HG03558 (cell line): ENCODE data around the gene CLIC5.

Source experiments
- ATAC-seq: cut with Tn5 transposase; IDR thresholded peaks from one replicate; pipeline ENCODE4 v1.9.1; 2021; ENCODE audit warnings: moderate number of reproducible peaks; ENCODE audit not compliant: unreplicated experiment; ENCODE audit errors: extremely low read depth

CLIC5 gene

DNA sequence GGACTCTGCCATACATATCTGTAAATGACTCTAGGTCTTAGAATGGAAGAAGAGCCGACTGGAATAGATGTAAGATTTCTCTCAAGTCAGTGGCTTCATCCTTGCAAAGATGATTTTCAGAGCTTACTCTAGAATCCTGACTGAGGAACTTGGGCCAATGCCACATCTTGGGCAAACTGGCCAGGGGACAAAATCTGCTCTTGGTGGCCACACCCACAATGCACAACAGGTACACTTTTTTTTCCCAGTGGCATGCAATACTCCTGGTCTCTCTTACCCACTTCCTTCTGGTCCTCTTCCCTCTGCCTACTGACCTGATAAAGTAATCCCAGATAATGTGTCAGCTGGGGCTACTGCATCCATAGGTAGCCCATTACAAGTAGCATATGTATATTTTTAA, 13.4 kb downstream of the CLIC5 start:
- no peak for ATAC-seq

DNA sequence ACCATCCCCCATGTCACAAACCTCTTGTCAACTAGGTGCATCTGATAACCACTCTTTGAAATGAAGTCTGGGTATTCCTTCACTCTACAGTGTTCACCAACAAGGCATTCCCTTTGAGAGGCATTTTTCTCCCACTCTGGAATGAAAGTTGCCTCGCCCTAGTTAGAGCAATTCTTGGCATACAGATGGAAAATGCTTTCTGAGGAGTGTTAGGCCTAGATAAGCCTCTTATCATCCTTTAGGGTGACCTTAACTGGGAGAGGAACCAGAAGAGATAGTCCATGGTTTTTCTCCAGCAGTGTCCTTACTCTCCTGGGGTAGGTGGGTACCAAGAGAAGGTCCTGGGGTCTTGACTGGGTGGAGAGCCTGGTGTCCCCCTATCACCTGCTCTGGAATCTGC, 14.8 kb downstream of the CLIC5 start:
- ATAC-seq = no peak

DNA sequence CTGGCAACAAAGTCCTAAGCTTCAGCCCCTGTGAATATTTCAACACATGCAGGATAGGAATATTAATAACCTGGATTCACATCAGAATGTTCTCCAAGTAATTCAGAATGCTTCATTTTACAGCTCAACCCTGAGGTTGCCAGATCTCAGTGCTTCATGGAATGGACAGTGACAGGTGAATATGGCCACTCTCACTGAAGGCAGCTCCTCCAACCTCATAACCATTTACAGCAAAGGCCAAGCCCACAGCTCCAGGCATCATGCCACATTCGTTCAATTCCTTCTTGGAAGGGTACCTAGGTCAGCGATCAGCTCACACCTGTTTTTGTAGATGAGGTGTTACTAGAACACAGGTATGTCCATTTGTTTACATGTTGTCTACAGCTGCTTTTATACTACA, 17.1 kb downstream of the CLIC5 start:
- no peak for ATAC-seq

DNA sequence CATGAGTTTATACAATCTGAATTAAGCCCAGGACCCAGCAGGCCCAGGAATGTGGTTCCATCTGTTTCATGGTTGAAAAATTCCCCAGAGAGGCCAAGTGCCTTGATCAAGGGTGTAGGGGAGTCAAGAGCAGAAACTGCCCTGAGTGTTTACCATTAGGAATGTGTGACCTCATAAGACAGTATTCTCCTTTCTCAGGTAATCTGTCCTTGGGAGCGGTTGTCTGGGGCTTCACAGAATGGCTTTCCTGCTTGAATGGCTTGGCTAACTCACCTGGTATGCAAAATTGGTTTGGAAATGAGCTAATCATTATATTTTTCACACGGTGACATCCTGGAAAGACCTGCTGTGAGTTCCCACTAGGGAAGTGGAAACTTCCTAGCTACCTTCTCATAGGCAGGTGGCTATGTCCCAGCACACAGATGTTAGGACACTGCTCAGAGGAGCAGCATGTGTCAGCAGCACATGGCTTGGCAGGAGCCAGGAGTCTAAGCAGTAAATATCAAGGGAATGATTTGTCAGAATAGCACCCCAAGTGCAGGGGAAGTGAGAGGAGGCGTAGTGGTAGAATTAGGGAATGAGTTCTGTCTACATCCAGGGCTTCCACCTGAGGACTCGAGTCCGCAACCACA, 17.7 kb downstream of the CLIC5 start:
- ATAC-seq = no peak

DNA sequence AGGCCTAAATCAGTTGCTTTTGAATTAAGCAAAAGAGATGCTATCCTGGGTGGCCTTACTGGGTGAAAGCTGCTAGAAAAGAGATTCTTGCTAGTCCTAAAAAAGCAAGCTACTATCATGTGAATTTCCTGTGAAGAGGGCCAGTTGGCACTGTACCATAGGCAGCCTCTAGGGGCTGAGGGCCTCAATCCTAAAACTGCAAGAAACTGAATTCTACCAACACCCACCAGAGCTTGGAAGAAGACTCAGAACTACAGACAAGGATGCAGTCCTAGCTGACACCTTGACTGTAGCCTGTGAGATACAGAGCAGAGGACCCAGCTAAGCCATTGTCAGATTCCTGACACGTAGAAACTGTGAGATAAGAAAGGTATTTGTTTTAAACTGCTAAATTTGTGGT, 24.5 kb downstream of the CLIC5 start:
- no peak for ATAC-seq

DNA sequence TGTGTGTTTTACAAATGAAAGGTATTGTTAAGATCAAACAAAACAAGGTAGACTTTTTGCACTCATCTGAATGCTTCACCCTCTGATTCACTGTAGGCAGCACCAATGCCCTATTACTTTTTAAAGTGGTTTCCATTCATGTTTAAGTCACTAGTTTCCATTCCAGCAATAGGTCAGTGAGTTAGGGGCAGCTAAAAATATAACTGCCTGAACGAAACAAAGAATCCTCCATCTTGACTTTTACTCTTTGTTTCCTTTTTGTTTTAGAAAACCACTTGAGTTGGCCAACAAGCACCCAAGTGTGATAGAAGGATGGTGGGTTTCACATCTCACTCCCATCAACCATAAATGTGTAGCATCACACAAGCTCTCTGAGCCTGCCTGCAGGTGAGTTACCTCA, 25.5 kb downstream of the CLIC5 start:
- peak; percentile 65 for ATAC-seq

DNA sequence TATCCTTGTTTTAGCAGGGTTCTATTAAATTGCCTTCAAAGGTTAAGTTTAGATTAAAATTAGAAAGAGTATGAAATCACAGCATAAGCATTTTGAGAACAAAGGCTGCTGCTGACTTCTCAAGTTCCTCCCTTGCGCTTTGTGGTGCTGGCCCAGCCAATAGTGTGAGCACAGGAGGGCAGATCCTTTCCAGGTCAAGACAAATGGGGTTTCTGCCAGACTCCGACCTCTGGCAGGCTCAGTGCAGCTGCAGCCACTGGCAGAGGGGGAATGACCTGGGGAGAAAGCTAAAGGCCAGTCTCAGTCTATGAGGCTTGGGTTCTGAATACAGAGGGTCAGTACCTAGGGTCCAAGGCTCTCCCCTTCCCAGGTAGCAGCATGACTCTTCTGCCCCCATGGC, 27.0 kb downstream of the CLIC5 start:
- no peak for ATAC-seq

DNA sequence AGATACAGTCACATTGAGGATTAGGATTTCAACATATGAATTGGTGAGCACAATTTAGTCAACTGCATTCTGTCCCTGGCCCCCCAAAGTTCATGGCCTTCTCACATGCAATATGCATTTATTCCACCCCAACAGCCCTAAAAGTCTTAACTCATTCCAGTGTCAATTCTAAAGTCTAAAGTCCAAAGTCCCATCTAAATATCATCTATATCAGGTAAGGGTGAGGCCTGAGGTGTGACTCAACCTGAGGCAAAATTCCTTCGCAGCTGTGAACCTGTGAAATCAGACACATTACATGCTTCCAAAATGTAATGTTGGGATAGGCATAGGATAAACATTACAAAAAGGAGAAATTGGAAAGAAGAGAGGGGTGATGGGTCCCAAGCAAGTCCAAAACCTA, 27.8 kb downstream of the CLIC5 start:
- no peak for ATAC-seq

DNA sequence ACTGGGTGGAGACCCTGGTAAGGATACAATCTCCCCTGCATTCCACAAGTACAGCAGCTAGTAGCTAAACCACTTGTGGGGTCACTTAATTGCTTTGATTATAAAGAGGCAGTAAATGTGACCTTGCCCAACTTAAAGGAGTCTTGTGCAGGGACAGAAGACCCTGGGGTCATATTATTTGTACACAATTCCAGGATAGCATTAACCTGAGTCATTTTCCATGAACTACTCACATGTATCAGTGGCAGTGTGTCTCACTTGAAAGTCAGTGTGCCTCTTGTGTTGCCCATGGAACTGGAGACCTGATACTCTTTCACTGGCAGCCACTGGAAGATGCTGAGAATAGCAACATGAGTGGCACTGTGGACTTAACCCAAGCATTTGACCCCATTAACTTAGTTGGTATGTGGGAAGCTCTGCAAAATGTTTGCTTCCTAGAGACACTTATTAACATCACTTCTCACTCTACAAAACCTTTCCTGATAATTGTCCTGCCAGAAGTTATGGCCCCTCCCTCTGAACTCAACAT, 28.9 kb downstream of the CLIC5 start:
- ATAC-seq = no peak

DNA sequence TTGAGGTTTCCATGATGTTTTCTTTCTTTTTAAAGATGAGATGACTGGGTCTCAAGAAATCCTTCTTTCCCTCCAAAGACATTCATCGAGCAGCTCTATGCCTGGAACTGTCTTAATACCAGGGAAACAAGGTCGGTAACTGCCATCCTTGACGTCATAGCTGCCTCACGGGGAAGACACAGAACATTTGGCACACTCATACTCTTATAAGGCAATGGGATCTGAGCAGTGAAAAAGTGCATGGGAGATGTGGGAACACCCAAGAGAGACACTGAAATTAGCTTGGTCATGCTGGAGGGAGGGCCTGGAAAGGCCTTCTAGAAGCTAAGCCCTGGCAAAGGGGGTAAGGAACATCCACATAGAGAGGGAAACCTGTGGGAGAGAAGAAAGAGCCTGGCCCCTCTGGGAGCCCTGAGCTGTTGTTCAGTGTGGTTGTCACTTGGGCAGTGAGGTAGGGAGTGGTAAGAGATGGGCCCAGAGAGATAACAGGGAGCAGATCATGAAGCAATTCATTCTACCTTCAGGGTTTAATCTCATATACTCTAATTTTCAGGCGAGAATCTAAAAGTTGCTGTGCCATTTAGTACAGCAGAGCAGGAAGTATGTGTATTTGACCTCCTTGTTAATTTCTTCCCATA, 30.8 kb downstream of the CLIC5 start:
- no peak for ATAC-seq

DNA sequence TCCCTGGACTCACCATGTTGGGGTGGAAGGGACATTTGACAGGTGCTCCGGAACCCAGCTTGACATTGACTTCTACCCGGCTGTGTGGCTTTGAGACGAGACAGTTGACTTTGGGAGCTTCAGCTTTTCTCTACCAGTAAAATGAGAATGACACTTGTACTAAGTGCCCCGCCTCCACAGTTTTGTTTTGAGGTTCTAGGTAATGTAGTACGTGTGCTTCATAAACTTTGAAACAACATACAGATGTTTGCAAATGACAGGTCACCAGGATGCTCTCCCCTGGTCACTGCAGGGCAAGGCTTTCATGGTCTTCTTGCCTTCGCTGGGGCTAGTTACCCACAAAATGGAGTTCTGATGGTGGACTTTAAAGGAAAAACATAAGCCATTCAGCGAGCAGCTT, 31.3 kb downstream of the CLIC5 start:
- ATAC-seq = no peak

DNA sequence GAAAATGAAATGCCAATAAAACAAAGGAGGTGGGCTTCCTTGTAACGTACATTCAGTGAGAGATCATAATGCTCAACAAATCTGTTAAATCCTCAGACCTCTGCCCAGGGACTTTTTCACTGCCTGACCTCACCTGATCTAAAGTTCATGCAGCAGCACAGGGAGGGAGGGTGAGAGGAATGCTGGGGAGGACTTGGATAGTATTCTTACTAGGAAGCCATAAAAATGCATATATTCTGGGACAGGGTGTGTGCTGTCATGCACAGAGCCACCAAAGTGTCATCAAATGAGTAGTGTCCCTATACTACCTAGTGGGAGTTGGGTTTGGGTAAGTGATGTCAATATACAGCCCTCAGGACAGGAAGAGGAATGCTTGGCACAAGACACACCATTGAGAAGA, 32.6 kb downstream of the CLIC5 start:
- ATAC-seq = no peak

DNA sequence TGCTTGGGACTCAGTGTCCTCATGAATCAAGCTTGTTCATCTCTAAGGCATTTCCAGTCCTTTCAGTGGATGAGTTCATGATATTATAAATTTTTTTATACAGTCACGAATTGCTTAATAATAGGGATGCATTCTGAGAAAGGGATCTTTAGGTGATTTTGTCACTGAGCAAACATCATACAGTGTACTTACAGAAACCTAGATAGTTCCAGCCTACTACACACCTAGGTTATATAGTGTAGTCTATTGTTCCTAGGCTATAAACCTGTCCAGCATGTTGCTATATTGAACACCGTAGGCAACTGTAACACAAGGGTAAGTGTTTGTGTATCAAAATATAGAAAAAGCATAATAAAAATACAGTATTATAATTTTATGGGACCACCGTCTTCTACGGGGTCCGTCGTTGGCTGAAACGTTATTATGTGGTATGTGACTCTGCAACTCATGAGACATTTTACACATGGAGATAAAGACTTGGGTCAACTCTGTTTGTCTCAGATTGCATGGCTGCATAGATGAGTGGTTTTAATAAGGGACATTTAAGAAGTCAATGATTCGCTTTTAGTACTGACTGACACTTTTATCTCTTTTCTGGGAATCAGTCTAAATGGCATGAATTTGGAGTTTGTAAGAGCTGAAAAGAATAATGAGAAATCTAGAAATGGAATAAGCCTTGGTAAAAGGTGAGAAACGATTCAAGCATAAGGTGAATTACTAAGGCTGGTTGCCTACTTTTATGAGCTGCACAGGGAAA, 33.2 kb downstream of the CLIC5 start:
- ATAC-seq = no peak

DNA sequence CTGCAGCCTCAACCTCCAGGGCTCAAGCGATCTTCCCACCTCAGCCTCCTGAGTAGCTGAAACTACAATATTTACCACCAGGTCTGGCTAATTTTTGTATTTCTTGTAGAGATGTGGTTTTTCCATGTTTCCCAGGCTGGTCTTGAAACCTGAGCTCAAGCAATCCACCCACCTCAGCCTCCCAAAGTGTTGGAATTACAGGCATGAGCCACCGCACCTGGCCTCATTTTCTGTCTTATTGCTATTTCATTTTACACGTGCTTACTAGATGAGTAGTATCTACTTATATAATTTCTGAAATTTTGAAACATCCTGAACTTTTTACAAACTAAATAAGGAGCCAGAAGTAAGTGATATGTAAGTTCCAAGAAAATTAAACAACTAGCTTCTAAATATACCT, 34.6 kb downstream of the CLIC5 start:
- ATAC-seq = no peak

DNA sequence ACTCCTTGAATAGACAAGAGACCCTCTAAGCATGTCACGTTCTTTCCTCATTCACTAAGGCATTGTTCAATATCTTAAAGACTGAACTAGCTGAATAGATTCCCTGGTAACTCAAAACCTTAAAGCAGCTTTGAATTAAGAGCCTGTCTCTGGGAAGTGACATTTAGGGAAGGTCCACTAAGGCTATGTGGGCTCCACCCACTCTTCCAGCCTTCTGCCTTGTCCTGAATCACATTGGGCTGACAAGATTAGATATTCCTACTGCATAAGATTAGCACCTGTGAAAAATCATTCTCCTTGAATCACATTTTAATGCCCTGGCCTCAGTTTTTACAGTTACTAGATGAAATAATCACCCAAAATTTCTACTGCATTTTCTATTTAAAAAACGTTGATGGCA, 36.3 kb downstream of the CLIC5 start:
- ATAC-seq = no peak

DNA sequence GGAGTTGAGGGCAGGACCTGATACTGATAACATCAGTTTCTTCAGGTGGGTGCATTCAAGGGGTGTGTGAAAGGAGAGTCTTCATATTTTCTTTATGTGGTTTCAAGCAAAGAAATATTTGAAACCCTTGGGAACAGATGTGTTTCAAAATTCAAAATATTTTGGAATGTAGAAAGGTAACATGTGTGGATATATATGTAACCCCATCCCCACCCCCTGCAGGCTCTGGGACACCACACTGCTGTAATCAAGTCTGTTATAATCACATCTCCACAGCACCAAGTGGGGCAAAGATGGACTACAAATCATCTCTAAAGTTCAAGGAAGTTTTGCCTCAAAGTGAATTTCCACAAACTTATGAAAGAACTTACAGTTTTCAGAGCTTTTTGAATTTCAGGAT, 41.1 kb downstream of the CLIC5 start:
- ATAC-seq = no peak

DNA sequence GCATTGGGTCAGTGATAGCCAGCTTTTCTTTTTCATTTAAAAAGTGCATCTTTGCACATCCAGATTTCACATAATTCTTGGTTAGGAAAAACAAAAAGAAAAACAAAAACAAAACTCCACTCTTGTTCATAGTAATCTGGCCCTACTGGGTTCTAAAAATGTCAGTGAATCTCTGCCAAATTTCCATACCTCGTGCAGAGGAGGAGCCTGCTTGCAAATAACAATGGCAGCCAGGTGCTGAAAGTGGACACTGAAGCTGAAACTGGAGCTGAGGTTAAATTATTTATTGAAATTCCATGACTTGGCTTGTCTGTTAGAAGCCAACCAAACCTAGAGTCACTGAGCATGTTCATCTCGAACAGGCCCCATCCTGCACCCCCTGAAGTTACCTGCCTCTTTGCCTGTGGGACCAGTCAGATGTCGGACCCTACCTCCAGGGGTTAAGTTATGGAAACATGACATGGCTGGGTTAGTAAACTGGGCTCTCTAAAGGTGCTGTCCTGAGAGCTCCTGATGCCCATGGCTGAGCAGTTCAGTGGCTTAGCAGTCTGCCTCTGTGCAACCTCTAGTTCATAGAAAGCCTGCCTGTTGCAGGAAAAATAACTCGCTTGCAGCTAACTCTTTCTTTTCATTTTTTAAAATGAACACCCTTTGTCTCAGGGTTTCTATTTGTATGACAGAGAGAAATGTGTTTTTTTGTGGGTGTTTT, 42.7 kb downstream of the CLIC5 start:
- no peak for ATAC-seq

DNA sequence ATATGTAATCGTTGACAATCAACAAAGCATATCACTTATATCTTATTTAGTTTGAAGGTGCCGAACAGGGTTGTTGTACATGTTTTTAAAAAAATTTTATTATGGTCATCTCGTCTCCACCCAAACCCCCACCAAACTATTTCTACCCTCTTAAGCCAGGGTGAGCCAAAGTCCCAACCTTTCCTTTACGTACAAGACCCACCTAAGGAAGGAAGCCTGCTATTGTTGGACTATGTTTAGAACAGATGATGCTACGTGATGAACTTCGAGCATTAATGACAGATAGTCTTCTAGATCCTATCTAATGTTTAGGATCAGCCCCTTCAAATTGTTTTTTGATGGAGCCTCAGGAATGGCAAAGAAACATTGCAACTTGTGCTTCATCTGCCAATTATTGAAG, 44.4 kb downstream of the CLIC5 start:
- ATAC-seq = no peak

DNA sequence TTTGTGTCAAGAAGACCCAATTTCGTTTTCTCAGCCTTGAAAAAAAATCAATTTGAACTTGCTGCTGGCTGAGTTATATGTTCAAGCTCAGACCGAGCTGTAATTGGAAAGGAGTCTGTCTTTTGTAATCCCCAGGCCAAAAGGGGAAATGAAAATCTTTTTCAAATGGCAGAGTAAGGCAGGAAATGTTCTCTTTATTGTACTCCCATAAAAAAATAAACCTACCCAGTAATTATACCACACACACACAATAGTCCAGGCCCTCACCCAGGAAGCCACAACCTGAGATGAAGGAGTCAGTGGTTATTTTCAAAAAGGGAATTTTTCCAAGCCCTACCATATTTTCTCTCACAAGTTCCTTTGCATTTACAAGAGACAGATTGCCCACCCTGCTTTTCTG, 45.3 kb downstream of the CLIC5 start:
- no peak for ATAC-seq

DNA sequence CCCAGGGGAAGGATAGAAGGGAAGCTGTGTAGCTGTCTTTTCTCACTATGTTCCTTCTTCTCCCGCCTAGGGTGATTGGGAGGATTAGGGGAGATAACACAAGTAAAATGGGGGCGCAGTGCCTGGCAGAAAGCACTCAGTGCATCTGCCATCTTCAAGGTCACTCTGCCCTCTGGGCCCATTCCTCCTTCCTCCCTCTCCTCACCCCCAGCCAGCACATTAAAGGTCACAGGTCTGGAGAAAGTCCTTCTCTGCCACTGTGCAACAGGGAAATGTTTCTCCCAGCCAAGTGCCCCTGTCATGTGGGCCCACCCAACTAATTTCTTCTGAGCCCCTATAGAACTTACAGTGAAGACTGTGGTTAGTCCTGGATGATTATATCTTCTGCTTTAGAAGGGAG, 45.8 kb downstream of the CLIC5 start:
- no peak for ATAC-seq

DNA sequence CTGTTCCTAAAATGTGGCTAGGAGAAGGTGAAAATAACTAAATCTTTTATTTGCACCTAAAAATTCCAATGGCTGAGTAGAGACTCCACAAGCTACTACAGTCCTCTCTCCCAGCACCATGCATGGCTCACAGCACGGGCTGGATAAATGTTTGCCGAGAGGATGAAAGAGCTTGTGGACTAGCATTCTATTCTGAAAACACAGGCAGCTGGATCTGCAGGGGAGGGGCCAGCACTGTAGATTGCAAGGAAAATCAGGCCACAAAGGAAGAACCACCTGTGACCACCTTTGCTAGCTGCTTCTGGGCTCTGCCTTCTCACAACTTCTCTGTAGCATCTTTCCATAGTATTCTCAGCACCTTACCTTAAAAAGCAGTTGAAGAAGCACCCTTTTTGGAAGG, 46.6 kb downstream of the CLIC5 start:
- ATAC-seq = no peak
